AG09309 (cell line): ENCODE data around the gene PRKAA2.

Experiments
- DNase-seq: peaks from one replicate; pipeline ENCODE4 v3.0.0-alpha.2; 2010; ENCODE audit warnings: low read depth
- H3K4me3 ChIP-seq: 2 replicates; pipeline ENCODE4 v1.5.1; 2011; ENCODE audit warnings: mild to moderate bottlenecking, low read depth, low read length, moderate library complexity; ENCODE audit not compliant: control insufficient read depth
- CTCF ChIP-seq: IDR thresholded peaks from 2 replicates; pipeline ENCODE4 v1.5.1; 2011; ENCODE audit warnings: mild to moderate bottlenecking, low read depth, low read length, inconsistent platforms; ENCODE audit not compliant: insufficient read depth, control insufficient read depth; ENCODE audit errors: missing control alignments

The PRKAA2 gene

GRCh38 chr1:56728964-56729363 lies 83.8 kb downstream of the PRKAA2 start:
- no peak for TF ChIP-seq CTCF
- H3K4me3 ChIP-seq, result no peak overlapping the region
- DNase-seq, result no peak

- no peak for TF ChIP-seq CTCF
- H3K4me3 ChIP-seq, result no peak overlapping the region
- no peak for DNase-seq
Observed at GRCh38 chr1:56745231-56745630, 100.1 kb downstream of the PRKAA2 start.

GRCh38 chr1:56754708-56755479 lies 109.8 kb downstream of the PRKAA2 start:
- no peak for DNase-seq
- TF ChIP-seq CTCF, result no peak
- H3K4me3 ChIP-seq, result no peak overlapping the region

GRCh38 chr1:56755911-56756310 lies 110.8 kb downstream of the PRKAA2 start:
- DNase-seq, result no peak
- no peak for TF ChIP-seq CTCF
- H3K4me3 ChIP-seq, result no peak overlapping the region

GRCh38 chr1:56758135-56758534 lies 113.0 kb downstream of the PRKAA2 start:
- no peak for DNase-seq
- no peak overlapping the region for H3K4me3 ChIP-seq
- TF ChIP-seq CTCF, result no peak

- no peak for DNase-seq
- TF ChIP-seq CTCF, result no peak
- H3K4me3 ChIP-seq, result no peak overlapping the region
Observed at GRCh38 chr1:56758794-56759193, 113.7 kb downstream of the PRKAA2 start.
